Glutamatergic neuron (in vitro differentiated cells): Measurements from ENCODE around the gene ARHGAP12. TPM values are rescaled to one million over a fixed set of nuclear protein-coding genes. Genes with fewer than 3 reads are reported as not detected.

Experiments
- DNase-seq: peaks from one replicate; pipeline ENCODE4 v3.0.0; 2022
- H3K27ac Mint-ChIP-seq: one replicate; pipeline ENCODE4 v1.8.0; 2020; ENCODE audit warnings: mild to moderate bottlenecking, mixed read lengths, inconsistent platforms; ENCODE audit not compliant: unreplicated experiment
- H3K27me3 Mint-ChIP-seq: one replicate; pipeline ENCODE4 v1.8.0; 2020; ENCODE audit warnings: mild to moderate bottlenecking, moderate library complexity, mixed read lengths, inconsistent platforms; ENCODE audit not compliant: unreplicated experiment
- H3K36me3 Mint-ChIP-seq: one replicate; pipeline ENCODE4 v1.8.0; 2020; ENCODE audit warnings: mild to moderate bottlenecking, mixed read lengths, inconsistent platforms; ENCODE audit not compliant: unreplicated experiment
- H3K4me1 Mint-ChIP-seq: one replicate; pipeline ENCODE4 v1.8.0; 2020; ENCODE audit warnings: mild to moderate bottlenecking, low read depth, mixed read lengths, inconsistent platforms; ENCODE audit not compliant: unreplicated experiment
- H3K4me3 Mint-ChIP-seq: one replicate; pipeline ENCODE4 v1.8.0; 2020; ENCODE audit warnings: mild to moderate bottlenecking, mixed read lengths, inconsistent platforms; ENCODE audit not compliant: unreplicated experiment
- H3K9me3 Mint-ChIP-seq: one replicate; pipeline ENCODE4 v1.8.0; 2020; ENCODE audit warnings: mild to moderate bottlenecking, moderate library complexity, mixed read lengths, inconsistent platforms; ENCODE audit not compliant: unreplicated experiment
- CTCF ChIP-seq: fragments of 200-600 bp; sonication (generic); IDR thresholded peaks from one replicate; pipeline ENCODE4 v1.5.0; 2021; ENCODE audit not compliant: partially characterized antibody, unreplicated experiment
- total RNA-seq: library from RNA; stranded (reverse); fragmentation: NEBNext Ultra II Directional; extraction: Animal tissue kit (Norgen Biotek cat#: 25700); gene quantifications from one replicate; pipeline ENCODE4 v1.2.1, GENCODE V29; 2021; ENCODE audit not compliant: unreplicated experiment

ARHGAP12 gene
- total RNA-seq, 1 donor from 2014 or later = 41.9 TPM

DNA sequence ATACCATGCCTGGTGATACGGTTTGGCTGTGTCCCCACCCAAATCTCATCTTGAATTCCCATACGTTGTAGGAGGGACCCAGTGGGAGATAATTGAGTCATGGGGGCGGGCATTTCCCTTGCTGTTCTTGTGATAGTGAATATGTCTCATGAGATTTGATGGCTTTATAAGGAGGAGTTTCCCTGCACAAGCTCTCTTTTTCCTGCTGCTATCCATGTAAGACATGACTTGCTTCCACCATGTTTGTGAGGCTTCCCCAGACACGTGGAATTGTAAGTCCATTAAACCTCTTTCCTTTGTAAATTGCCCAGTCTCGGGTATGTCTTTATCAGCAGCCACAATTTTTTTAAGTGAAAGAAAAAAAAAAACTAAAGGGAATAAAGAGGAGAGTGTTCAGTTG, 152.5 kb downstream of the ARHGAP12 start:
- Mint-ChIP-seq H3K27ac (no peak overlapping the region), H3K4me3 (no peak overlapping the region), H3K4me1 (peaks cover 2% of the 10 kb centered on the region), H3K36me3 (peaks cover 6% of the 10 kb centered on the region), H3K27me3 (no peaks in the 10 kb centered on the region), H3K9me3 (peaks cover 4% of the 10 kb centered on the region)
- no peak for TF ChIP-seq CTCF
- no peak for DNase-seq

GRCh38 chr10:31774928-31775650, 153.5 kb downstream of the ARHGAP12 start:
- no peak for DNase-seq

DNA sequence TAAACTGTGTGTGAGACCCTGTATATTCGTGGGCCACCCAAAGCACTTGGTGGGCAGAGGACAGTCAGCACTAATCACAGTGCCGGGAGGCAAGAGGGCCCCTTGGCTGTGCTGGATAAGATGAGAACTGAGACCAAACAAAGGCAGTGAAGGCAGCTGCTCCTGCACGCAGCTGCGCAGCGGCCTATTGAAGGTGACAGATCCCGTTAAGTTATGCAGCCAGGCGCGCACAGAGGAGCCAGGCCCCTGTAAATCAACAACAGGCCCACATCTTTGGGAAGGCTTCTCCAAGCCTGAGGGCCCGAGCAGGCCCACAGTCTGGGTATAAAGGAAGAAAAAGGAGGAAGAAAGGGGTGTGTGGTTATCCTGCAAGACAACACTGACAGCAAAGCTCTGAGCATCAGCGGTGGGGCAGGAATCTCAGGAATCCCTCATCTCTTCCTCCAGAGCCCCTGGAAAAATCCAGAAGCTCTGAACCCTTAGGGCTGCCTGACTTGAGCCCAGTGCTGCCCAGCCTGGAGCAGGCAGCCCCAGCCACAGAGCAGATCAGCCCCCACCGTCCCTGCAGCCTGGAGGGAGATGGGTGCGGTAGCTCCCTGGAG, 154.2 kb downstream of the ARHGAP12 start:
- Mint-ChIP-seq H3K4me1 (peaks cover 4% of the 10 kb centered on the region), H3K27ac (peak overlapping the region; percentile 31), H3K27me3 (no peaks in the 10 kb centered on the region), H3K4me3 (no peak overlapping the region), H3K9me3 (peaks cover 4% of the 10 kb centered on the region), H3K36me3 (peaks cover 6% of the 10 kb centered on the region)
- TF ChIP-seq CTCF = no peak
- no peak for DNase-seq

More at GRCh38 chr10:31774928-31775650, 153.5 kb downstream of the ARHGAP12 start:
- Mint-ChIP-seq H3K4me1 (peaks cover 4% of the 10 kb centered on the region), H3K27me3 (no peaks in the 10 kb centered on the region), H3K4me3 (no peak overlapping the region), H3K36me3 (peaks cover 6% of the 10 kb centered on the region), H3K27ac (no peak overlapping the region), H3K9me3 (peaks cover 4% of the 10 kb centered on the region)
- no peak for TF ChIP-seq CTCF

DNA sequence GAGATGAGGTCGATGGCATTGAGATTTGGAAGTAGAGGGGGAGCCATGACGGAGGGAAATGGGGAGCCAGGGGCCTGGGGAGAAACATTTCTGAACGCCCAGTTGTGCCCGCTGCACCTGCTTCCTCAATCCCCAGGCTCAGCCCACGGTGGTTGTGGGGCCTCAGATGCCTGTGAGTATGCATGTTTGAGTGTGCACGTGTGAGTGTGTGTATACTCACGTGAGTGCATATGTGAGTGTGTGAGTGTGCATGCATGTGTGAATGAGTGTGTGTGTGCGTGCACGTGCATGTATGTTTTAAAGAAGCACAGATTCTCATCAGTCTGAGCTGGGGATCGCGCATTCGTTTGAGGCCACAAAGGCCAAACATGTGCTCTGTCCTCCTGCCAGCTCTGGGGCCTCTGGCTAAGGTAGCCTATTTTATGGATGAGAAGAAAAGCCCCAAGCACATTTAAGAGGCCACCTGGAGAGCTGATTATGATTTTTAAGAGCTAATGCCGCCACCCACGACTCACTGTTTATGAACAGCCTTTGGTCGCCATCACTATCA, 154.8 kb downstream of the ARHGAP12 start:
- no peaks in the 10 kb centered on the region for H3K27me3 Mint-ChIP-seq
- DNase-seq = no peak
- no peak for TF ChIP-seq CTCF
- H3K9me3 Mint-ChIP-seq = peaks cover 4% of the 10 kb centered on the region
- H3K4me1 Mint-ChIP-seq = peaks cover 4% of the 10 kb centered on the region
- H3K4me3 Mint-ChIP-seq = no peak overlapping the region
- H3K27ac Mint-ChIP-seq = peak overlapping the region; percentile 31
- peaks cover 6% of the 10 kb centered on the region for H3K36me3 Mint-ChIP-seq

DNA sequence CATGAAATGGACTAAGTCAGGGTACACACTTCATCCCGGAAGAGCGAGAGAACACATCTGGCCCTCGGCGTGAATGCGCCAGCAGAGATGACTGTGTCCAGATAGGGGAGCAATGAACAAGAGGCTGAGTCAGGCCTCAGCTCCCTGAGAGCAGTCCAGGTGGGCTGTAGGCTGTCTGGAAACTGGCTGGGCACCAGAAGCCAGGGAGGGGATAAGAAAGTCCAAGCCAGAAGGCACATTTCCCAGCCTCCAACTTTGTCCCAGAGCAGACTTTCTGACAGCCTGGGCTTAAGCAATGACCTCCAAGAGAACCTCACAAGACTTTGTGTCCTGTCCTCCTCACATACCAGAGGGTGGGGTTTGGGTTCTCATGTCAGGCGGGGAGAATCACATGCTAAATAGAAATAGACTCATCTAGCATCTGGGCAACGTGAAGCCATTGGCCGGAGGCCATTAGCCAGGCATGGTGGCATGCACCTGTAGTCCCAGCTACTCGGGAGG, 157.2 kb downstream of the ARHGAP12 start:
- peaks cover 3% of the 10 kb centered on the region for H3K36me3 Mint-ChIP-seq
- H3K4me1 Mint-ChIP-seq = peaks cover 4% of the 10 kb centered on the region
- DNase-seq = no peak
- no peak overlapping the region for H3K27ac Mint-ChIP-seq
- no peak overlapping the region for H3K4me3 Mint-ChIP-seq
- peaks cover 4% of the 10 kb centered on the region for H3K9me3 Mint-ChIP-seq
- no peak for TF ChIP-seq CTCF
- H3K27me3 Mint-ChIP-seq = no peaks in the 10 kb centered on the region
